Suprapubic skin (tissue), 4 donors: ENCODE data around the gene OCIAD1. TPM values are rescaled to one million over a fixed set of nuclear protein-coding genes. Genes with fewer than 3 reads are reported as not detected.

Experiments used
- DNase-seq, 2 donors: peaks; one replicate each; pipeline ENCODE4 v3.0.0-alpha.2; 2019; ENCODE audit warnings: low spot score in 2 of 2
- H3K27ac ChIP-seq: fragments of 200-600 bp; sonication (generic); one replicate; pipeline ENCODE4 v1.5.1; 2019
- H3K27me3 ChIP-seq: fragments of 200-600 bp; sonication (generic); one replicate; pipeline ENCODE4 v1.5.1; 2019
- H3K36me3 ChIP-seq: fragments of 200-600 bp; sonication (generic); one replicate; pipeline ENCODE4 v1.5.1; 2019
- H3K4me1 ChIP-seq: fragments of 200-600 bp; sonication (generic); one replicate; pipeline ENCODE4 v1.5.1; 2019
- H3K4me3 ChIP-seq: fragments of 200-600 bp; sonication (generic); one replicate; pipeline ENCODE4 v1.5.1; 2019; ENCODE audit warnings: mild to moderate bottlenecking
- H3K9me3 ChIP-seq: fragments of 200-600 bp; sonication (generic); one replicate; pipeline ENCODE4 v1.5.1; 2019
- CTCF ChIP-seq, 2 donors: fragments of 200-600 bp in 1 of 2; fragments of 450-650 bp in 1 of 2; sonication (generic) in 1 of 2; IDR thresholded peaks; one replicate each; pipeline ENCODE4 v1.5.1; 2016 to 2019; ENCODE audit warnings: antibody characterized with exemption in 2 of 2, mild to moderate bottlenecking in 1 of 2, moderate library complexity in 1 of 2
- EP300 ChIP-seq: sonication (generic); formaldehyde crosslinking; IDR thresholded peaks from one replicate; pipeline ENCODE4 v1.6.1; 2017; ENCODE audit warnings: antibody characterized with exemption
- POLR2A ChIP-seq, 2 donors: fragments of 450-650 bp; IDR thresholded peaks; one replicate each; pipeline ENCODE4 v1.6.1; 2017; ENCODE audit warnings: antibody characterized with exemption in 2 of 2, mild to moderate bottlenecking in 2 of 2, moderate library complexity in 2 of 2
- POLR2AphosphoS5 ChIP-seq, 3 donors: sonication (generic); formaldehyde crosslinking; IDR thresholded peaks; one replicate each; pipeline ENCODE4 v1.6.1; 2017; ENCODE audit warnings: antibody characterized with exemption in 3 of 3
- WGBS: methylation state at CpG from one replicate; pipeline ENCODE4 v1.1.5; 2018; 5-methylcytosine and 5-hydroxymethylcytosine counted together
- total RNA-seq, 4 donors: library from RNA; depleted of rRNA; stranded (reverse); fragments of >200 nt; gene quantifications; one replicate each; pipeline ENCODE4 v1.1.0, GENCODE V29; 2016

OCIAD1 gene
- total RNA-seq, 4 donors from 2014 or later: 86.2 to 104 (median 92.9) TPM

GRCh38 chr4:48899432-48899749, 68.5 kb downstream of the OCIAD1 start:
- H3K27ac ChIP-seq: no peak overlapping the region

GRCh38 chr4:48899950-48900349, 69.1 kb downstream of the OCIAD1 start:
- TF ChIP-seq POLR2A (IDR thresholded peaks at IDR 0.05): no peak
- TF ChIP-seq POLR2AphosphoS5 (IDR thresholded peaks at IDR 0.05): no peak
- TF ChIP-seq EP300: no peak
- 88% methylated on average over 4 of the region's 4 CpGs for WGBS
- no peak overlapping the region for H3K27ac ChIP-seq
- H3K27me3 ChIP-seq: no peaks in the 10 kb centered on the region
- H3K4me3 ChIP-seq: no peak overlapping the region
- H3K4me1 ChIP-seq: no peaks in the 10 kb centered on the region
- peaks cover 19% of the 10 kb centered on the region for H3K36me3 ChIP-seq
- DNase-seq: no peak
- no peaks in the 10 kb centered on the region for H3K9me3 ChIP-seq

More at GRCh38 chr4:48899432-48899749, 68.5 kb downstream of the OCIAD1 start:
- Histone ChIP-seq H3K36me3 (peaks cover 19% of the 10 kb centered on the region), H3K4me3 (no peak overlapping the region), H3K27me3 (no peaks in the 10 kb centered on the region), H3K9me3 (no peaks in the 10 kb centered on the region), H3K4me1 (no peaks in the 10 kb centered on the region)
- WGBS: 74% methylated on average over 1 of the region's 1 CpG
- TF ChIP-seq POLR2AphosphoS5 (IDR thresholded peaks at IDR 0.05) (no peak), CTCF (IDR thresholded peaks at IDR 0.05) (no peak)
- no peak for DNase-seq

GRCh38 chr4:48901196-48901595, 70.3 kb downstream of the OCIAD1 start:
- no peak overlapping the region for H3K4me3 ChIP-seq

DNA sequence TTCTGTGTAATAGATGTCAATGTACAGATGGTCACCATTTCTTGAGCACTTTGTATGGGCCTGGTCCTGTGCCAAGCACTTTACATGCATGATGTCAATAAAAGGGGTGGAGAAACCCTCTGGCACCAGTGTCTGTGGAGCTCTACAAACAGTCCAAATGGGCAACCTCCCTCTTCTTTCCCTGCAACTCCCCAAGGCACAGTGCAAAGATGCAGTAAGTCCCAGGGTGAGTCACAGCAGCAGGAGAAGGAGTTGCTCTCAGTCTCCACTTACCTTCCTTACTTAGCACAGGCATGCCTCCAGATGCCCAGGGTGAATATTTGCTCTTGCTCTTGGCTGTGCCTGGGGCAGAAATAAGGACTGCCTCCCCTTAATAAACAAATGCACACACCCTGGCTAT, 71.4 kb downstream of the OCIAD1 start:
- Histone ChIP-seq H3K27ac (no peak overlapping the region), H3K36me3 (peaks cover 8% of the 10 kb centered on the region), H3K4me3 (no peak overlapping the region), H3K27me3 (peaks cover 8% of the 10 kb centered on the region), H3K4me1 (peaks cover 14% of the 10 kb centered on the region), H3K9me3 (no peaks in the 10 kb centered on the region)
- TF ChIP-seq POLR2A (IDR thresholded peaks at IDR 0.05): no peak
- no peak for TF ChIP-seq EP300
- TF ChIP-seq CTCF (IDR thresholded peaks at IDR 0.05): no peak
- no peak for TF ChIP-seq POLR2AphosphoS5 (IDR thresholded peaks at IDR 0.05)
- DNase-seq: no peak

More at GRCh38 chr4:48901196-48901595, 70.3 kb downstream of the OCIAD1 start:
- H3K27ac ChIP-seq: no peak overlapping the region
- DNase-seq: no peak
- H3K9me3 ChIP-seq: no peaks in the 10 kb centered on the region
- peaks cover 4% of the 10 kb centered on the region for H3K27me3 ChIP-seq
- 97% methylated on average over 4 of the region's 4 CpGs for WGBS
- H3K36me3 ChIP-seq: peaks cover 17% of the 10 kb centered on the region
- TF ChIP-seq POLR2AphosphoS5 (IDR thresholded peaks at IDR 0.05): no peak
- TF ChIP-seq POLR2A (IDR thresholded peaks at IDR 0.05): no peak
- H3K4me1 ChIP-seq: peaks cover 8% of the 10 kb centered on the region

DNA sequence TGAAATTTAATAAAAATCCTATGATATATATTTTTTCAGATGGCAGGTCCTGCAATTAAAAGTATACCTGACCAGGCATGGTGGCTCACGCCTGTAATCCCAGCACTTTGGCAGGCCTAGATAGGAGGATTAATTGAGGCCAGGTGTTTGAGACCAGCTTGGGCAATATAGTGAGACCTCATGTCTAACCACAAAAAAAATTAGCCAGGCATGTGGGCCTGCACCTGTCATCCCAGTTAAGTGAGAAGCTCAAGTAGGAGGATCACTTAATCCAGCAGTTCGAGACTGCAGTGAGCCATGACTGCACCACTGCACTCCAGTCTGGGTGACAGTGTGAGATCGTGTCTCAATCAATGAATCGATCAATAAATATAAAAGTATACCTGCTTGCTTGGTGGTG, 73.2 kb downstream of the OCIAD1 start:
- Histone ChIP-seq H3K4me3 (no peak overlapping the region), H3K4me1 (peaks cover 14% of the 10 kb centered on the region), H3K27ac (no peak overlapping the region), H3K9me3 (no peaks in the 10 kb centered on the region), H3K27me3 (peaks cover 8% of the 10 kb centered on the region), H3K36me3 (peaks cover 8% of the 10 kb centered on the region)
- DNase-seq: no peak
- no peak for TF ChIP-seq POLR2A (IDR thresholded peaks at IDR 0.05)
- TF ChIP-seq EP300: no peak
- no peak for TF ChIP-seq CTCF (IDR thresholded peaks at IDR 0.05)
- TF ChIP-seq POLR2AphosphoS5 (IDR thresholded peaks at IDR 0.05): no peak
- 96% methylated on average over 4 of the region's 4 CpGs for WGBS

- DNase-seq: no peak
- H3K4me3 ChIP-seq: no peak overlapping the region
- 93% methylated on average over 3 of the region's 3 CpGs for WGBS
- no peaks in the 10 kb centered on the region for H3K9me3 ChIP-seq
- H3K27ac ChIP-seq: no peak overlapping the region
- TF ChIP-seq EP300 (no peak), CTCF (IDR thresholded peaks at IDR 0.05) (no peak), POLR2AphosphoS5 (IDR thresholded peaks at IDR 0.05) (no peak), POLR2A (IDR thresholded peaks at IDR 0.05) (no peak)
- H3K4me1 ChIP-seq: peaks cover 14% of the 10 kb centered on the region
- H3K36me3 ChIP-seq: peaks cover 8% of the 10 kb centered on the region
- H3K27me3 ChIP-seq: peaks cover 8% of the 10 kb centered on the region
Measured at GRCh38 chr4:48904541-48905142, 73.8 kb downstream of the OCIAD1 start.
